CD4-positive, alpha-beta T cell treated with Interleukin-17A for 4 hours (primary cell): ENCODE results near the gene EGF.

Experiments
- DNase-seq: peaks from one replicate; pipeline ENCODE4 v3.0.0-alpha.2; 2020; ENCODE audit warnings: mixed read lengths

The EGF gene

GRCh38 chr4:109966891-109967481 lies 54.3 kb downstream of the EGF start:
- DNase-seq = no peak

GRCh38 chr4:109967798-109968520 lies 55.3 kb downstream of the EGF start:
- no peak for DNase-seq

- no peak for DNase-seq
These were observed 56.4 kb downstream of the EGF start for GRCh38 chr4:109969087-109969486.

GRCh38 chr4:109969919-109970318 lies 57.2 kb downstream of the EGF start:
- DNase-seq = no peak

- no peak for DNase-seq
These were observed 60.3 kb downstream of the EGF start for GRCh38 chr4:109972786-109973528.

- DNase-seq = no peak
These were observed 60.8 kb downstream of the EGF start for GRCh38 chr4:109973529-109973905.

- DNase-seq = no peak
These were observed 63.5 kb downstream of the EGF start for GRCh38 chr4:109976189-109976588.

- DNase-seq = no peak
These were observed 65.3 kb downstream of the EGF start for GRCh38 chr4:109977854-109978501.

GRCh38 chr4:109978704-109979454 lies 66.2 kb downstream of the EGF start:
- no peak for DNase-seq

GRCh38 chr4:109979920-109980717 lies 67.4 kb downstream of the EGF start:
- DNase-seq = no peak

- DNase-seq = no peak
These were observed 69.3 kb downstream of the EGF start for GRCh38 chr4:109981936-109982335.

- no peak for DNase-seq
These were observed 69.8 kb downstream of the EGF start for GRCh38 chr4:109982521-109982920.

GRCh38 chr4:109985993-109986974 lies 73.6 kb downstream of the EGF start:
- DNase-seq = no peak

- no peak for DNase-seq
These were observed 76.4 kb downstream of the EGF start for GRCh38 chr4:109989044-109989443.

- DNase-seq = no peak
These were observed 76.9 kb downstream of the EGF start for GRCh38 chr4:109989618-109990017.

- no peak for DNase-seq
These were observed 77.9 kb downstream of the EGF start for GRCh38 chr4:109990261-109991257.

- DNase-seq = no peak
These were observed 80.4 kb downstream of the EGF start for GRCh38 chr4:109993116-109993515.

GRCh38 chr4:109994415-109994827 lies 81.7 kb downstream of the EGF start:
- no peak for DNase-seq

- DNase-seq = no peak
These were observed 83.8 kb downstream of the EGF start for GRCh38 chr4:109996526-109996925.
